Measurements from ENCODE around the gene STARD7. TPM values are rescaled to one million over a fixed set of nuclear protein-coding genes. Genes with fewer than 3 reads are reported as not detected.

Gene STARD7
- total and polyA plus RNA-seq, 2 of the 13 experiments (the other 11 are each of a cell fraction or from before 2014, with no cell fraction given), result 88.2 to 300 TPM

DNA sequence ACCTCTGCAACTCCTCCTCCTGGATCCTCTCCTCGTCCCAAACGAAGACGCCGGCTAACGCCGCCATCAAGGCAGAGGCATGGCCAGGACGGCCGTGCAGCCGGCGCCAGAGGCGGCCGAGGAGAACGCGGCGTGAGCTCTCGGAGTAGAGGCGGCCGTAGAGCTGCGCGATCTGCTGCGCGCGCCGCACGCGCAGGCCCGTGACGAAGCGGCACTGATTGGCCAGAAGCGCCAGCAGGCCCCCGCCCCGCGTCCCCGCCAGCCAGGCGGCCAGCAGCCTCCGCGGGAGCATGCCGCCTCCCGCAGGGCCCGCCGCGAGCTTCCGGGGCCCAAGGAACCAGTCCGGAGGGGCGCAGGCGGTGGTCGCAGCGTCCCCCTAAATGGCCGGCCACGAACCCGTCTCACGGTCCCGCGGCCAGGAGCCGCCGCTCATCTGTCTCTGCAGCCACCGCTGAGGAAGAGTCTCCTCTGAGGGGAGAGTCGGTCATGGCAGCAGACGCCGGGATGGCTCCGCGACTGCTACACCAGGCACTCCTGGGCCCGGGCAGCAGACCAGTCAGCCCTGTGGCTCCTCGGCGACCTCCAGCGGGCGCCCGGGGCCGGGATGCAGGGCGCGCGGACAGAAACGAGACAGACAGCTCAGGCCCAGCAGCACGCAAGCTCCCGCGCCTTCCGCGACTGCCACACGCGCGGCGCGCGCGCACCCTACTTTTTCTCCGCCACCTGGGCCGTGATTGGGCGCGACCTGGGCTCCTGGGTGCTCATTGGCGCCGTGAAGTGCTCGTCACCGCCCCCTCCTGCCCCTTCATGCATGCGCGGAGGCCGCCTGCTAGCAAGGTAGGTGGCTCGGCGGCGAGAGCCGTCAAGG lies at the start of gene STARD7 (continued):
- TF ChIP-seq ZNF160 (CRISPR knock-in tag; IDR thresholded peaks at IDR 0.05), result peak; percentile 77; the same call in 1 of the 2 replicates
- no peak for TF ChIP-seq SATB2 (CRISPR knock-in tag; IDR thresholded peaks at IDR 0.05)
- TF ChIP-seq ISX (CRISPR knock-in tag; conservative IDR thresholded peaks at IDR 0.05), result no peak
- TF ChIP-seq TOPORS (CRISPR knock-in tag; IDR thresholded peaks at IDR 0.05), result peak; percentile 64; the same call in 1 of the 2 replicates
- peak; percentile 66; the same call in 1 of the 2 replicates for TF ChIP-seq ZFP1 (CRISPR knock-in tag; IDR thresholded peaks at IDR 0.05)
- TF ChIP-seq, protein P1, sequence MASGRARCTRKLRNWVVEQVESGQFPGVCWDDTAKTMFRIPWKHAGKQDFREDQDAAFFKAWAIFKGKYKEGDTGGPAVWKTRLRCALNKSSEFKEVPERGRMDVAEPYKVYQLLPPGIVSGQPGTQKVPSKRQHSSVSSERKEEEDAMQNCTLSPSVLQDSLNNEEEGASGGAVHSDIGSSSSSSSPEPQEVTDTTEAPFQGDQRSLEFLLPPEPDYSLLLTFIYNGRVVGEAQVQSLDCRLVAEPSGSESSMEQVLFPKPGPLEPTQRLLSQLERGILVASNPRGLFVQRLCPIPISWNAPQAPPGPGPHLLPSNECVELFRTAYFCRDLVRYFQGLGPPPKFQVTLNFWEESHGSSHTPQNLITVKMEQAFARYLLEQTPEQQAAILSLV (CRISPR knock-in tag; IDR thresholded peaks at IDR 0.05; ENCODE audit: borderline replicate concordance), result peak; percentile 89; the same call in 1 of the 2 replicates
- no peak; the same call in 1 of the 2 replicates for TF ChIP-seq BRCA1 (CRISPR knock-in tag; IDR thresholded peaks at IDR 0.05)
- peak; percentile 95 for TF ChIP-seq ZNF274 (CRISPR knock-in tag; IDR thresholded peaks at IDR 0.05)
- TF ChIP-seq TBL1XR1 (IDR thresholded peaks at IDR 0.05; ENCODE audit: borderline replicate concordance, low read length, partially characterized antibody), result peak; percentile 69
- TF ChIP-seq KDM1A (CRISPR knock-in tag; IDR thresholded peaks at IDR 0.05), result 0 out of 2 replicates have a peak, but pooled peaks have one; percentile 29
- TF ChIP-seq PHF20 (CRISPR knock-in tag; IDR thresholded peaks at IDR 0.05), result peak; percentile 82
- TF ChIP-seq, protein P2, sequence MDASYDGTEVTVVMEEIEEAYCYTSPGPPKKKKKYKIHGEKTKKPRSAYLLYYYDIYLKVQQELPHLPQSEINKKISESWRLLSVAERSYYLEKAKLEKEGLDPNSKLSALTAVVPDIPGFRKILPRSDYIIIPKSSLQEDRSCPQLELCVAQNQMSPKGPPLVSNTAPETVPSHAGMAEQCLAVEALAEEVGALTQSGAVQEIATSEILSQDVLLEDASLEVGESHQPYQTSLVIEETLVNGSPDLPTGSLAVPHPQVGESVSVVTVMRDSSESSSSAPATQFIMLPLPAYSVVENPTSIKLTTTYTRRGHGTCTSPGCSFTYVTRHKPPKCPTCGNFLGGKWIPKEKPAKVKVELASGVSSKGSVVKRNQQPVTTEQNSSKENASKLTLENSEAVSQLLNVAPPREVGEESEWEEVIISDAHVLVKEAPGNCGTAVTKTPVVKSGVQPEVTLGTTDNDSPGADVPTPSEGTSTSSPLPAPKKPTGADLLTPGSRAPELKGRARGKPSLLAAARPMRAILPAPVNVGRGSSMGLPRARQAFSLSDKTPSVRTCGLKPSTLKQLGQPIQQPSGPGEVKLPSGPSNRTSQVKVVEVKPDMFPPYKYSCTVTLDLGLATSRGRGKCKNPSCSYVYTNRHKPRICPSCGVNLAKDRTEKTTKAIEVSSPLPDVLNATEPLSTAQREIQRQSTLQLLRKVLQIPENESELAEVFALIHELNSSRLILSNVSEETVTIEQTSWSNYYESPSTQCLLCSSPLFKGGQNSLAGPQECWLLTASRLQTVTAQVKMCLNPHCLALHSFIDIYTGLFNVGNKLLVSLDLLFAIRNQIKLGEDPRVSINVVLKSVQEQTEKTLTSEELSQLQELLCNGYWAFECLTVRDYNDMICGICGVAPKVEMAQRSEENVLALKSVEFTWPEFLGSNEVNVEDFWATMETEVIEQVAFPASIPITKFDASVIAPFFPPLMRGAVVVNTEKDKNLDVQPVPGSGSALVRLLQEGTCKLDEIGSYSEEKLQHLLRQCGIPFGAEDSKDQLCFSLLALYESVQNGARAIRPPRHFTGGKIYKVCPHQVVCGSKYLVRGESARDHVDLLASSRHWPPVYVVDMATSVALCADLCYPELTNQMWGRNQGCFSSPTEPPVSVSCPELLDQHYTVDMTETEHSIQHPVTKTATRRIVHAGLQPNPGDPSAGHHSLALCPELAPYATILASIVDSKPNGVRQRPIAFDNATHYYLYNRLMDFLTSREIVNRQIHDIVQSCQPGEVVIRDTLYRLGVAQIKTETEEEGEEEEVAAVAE (CRISPR knock-in tag; IDR thresholded peaks at IDR 0.05; ENCODE audit: borderline replicate concordance), result no peak
- TF ChIP-seq ZNF775 (CRISPR knock-in tag; IDR thresholded peaks at IDR 0.05; ENCODE audit: borderline replicate concordance), result no peak
- TF ChIP-seq ZNF784 (CRISPR knock-in tag; IDR thresholded peaks at IDR 0.05; ENCODE audit: borderline replicate concordance), result peak; percentile 96; the same call in 1 of the 2 replicates
- peak; percentile 89 for TF ChIP-seq GABPB1 (CRISPR knock-in tag; IDR thresholded peaks at IDR 0.05)
- TF ChIP-seq, protein P3, sequence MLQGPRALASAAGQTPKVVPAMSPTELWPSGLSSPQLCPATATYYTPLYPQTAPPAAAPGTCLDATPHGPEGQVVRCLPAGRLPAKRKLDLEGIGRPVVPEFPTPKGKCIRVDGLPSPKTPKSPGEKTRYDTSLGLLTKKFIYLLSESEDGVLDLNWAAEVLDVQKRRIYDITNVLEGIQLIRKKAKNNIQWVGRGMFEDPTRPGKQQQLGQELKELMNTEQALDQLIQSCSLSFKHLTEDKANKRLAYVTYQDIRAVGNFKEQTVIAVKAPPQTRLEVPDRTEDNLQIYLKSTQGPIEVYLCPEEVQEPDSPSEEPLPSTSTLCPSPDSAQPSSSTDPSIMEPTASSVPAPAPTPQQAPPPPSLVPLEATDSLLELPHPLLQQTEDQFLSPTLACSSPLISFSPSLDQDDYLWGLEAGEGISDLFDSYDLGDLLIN (CRISPR knock-in tag; IDR thresholded peaks at IDR 0.05; ENCODE audit: borderline replicate concordance), result peak; percentile 67; the same call in 1 of the 2 replicates
- peak; percentile 95; the same call in 1 of the 2 replicates for TF ChIP-seq SAFB2 (CRISPR knock-in tag; IDR thresholded peaks at IDR 0.05; ENCODE audit: borderline replicate concordance, low read depth)
- no peak for TF ChIP-seq MBNL3 (CRISPR knock-in tag; conservative IDR thresholded peaks at IDR 0.05)
- TF ChIP-seq, protein P4, sequence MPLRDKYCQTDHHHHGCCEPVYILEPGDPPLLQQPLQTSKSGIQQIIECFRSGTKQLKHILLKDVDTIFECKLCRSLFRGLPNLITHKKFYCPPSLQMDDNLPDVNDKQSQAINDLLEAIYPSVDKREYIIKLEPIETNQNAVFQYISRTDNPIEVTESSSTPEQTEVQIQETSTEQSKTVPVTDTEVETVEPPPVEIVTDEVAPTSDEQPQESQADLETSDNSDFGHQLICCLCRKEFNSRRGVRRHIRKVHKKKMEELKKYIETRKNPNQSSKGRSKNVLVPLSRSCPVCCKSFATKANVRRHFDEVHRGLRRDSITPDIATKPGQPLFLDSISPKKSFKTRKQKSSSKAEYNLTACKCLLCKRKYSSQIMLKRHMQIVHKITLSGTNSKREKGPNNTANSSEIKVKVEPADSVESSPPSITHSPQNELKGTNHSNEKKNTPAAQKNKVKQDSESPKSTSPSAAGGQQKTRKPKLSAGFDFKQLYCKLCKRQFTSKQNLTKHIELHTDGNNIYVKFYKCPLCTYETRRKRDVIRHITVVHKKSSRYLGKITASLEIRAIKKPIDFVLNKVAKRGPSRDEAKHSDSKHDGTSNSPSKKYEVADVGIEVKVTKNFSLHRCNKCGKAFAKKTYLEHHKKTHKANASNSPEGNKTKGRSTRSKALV (CRISPR knock-in tag; IDR thresholded peaks at IDR 0.05), result 0 out of 2 replicates have a peak, but pooled peaks have one; percentile 53
